HCT116 (cell line): ENCODE data around the gene CCT5. TPM values are rescaled to one million over a fixed set of nuclear protein-coding genes. Genes with fewer than 3 reads are reported as not detected.

Experiments
- ATAC-seq: fragments of 200-7000 bp; cut with Tn5 transposase; 2 replicates; pipeline ENCODE4 v1.9.1; 2020; ENCODE audit warnings: mild to moderate bottlenecking, moderate library complexity
- BruUV-seq: library from RNA; stranded (reverse); fragments of 400-500 nt; replicated peaks from 2 replicates; lab custom pipeline; 2021; lab: Mats Ljungman, UMichigan
- CTCF ChIA-PET: fragments of 300-600 bp; sonication (Branson Sonifier 250); formaldehyde crosslinking; loops from one replicate; lab custom pipeline; 2021; ENCODE audit warnings: antibody characterized with exemption; lab: Charles Lee
- POLR2A ChIA-PET: fragments of 300-600, 350-600 bp; sonication (Branson Sonifier 250); formaldehyde crosslinking; loops from one replicate; lab custom pipeline; 2021; ENCODE audit warnings: antibody characterized with exemption; lab: Charles Lee
- RAD21 ChIA-PET, 2 experiments: fragments of 300-600 bp; sonication (Branson Sonifier 250); formaldehyde crosslinking; loops; one replicate each; lab custom pipeline; 2023; ENCODE audit warnings: low total read pairs in 2 of 2; ENCODE audit not compliant: uncharacterized antibody in 2 of 2, unreplicated experiment in 2 of 2, low non-redundant PET in 1 of 2; lab: Charles Lee
- DNase-seq: peaks from one replicate; pipeline ENCODE4 v3.0.0-alpha.2; 2010; ENCODE audit warnings: low read depth, low spot score
- H2AFZ ChIP-seq: fragments of 200-600 bp; shearing (Covaris generic), sonication (generic); 2 replicates; pipeline ENCODE4 v1.6.1; 2017; ENCODE audit warnings: low read depth, mixed run types, mixed read lengths, antibody characterized with exemption, low read length; ENCODE audit not compliant: poor library complexity, severe bottlenecking
- H3K27ac ChIP-seq: 2 replicates; pipeline ENCODE4 v1.5.1; 2012; ENCODE audit warnings: low read depth, low read length
- H3K27me3 ChIP-seq: fragments of 200-600 bp; sonication (generic); 2 replicates; pipeline ENCODE4 v1.6.1; 2016; ENCODE audit warnings: mixed run types, low read length, mixed read lengths; ENCODE audit not compliant: insufficient read depth
- H3K36me3 ChIP-seq, 2 experiments: fragments of 200-500 bp in 1 of 2; fragments of 200-600 bp in 1 of 2; sonication (Bioruptor generic) in 1 of 2; sonication (generic) in 1 of 2; 2 replicates each; pipeline versions ENCODE4 v1.5.1 to v1.6.1; 2014 to 2016; ENCODE audit warnings: low read length in 2 of 2, inconsistent platforms in 1 of 2, mixed read lengths in 1 of 2, mixed run types in 1 of 2; ENCODE audit not compliant: insufficient read depth in 2 of 2, control insufficient read depth in 1 of 2
- H3K4me1 ChIP-seq, 2 experiments: fragments of 200-600 bp in 1 of 2; sonication (generic) in 1 of 2; 2 replicates each; pipeline versions ENCODE4 v1.5.1 to v1.6.1; 2012 to 2017; ENCODE audit warnings: low read length in 2 of 2, inconsistent platforms in 1 of 2, mild to moderate bottlenecking in 1 of 2, mixed read lengths in 1 of 2, mixed run types in 1 of 2, moderate library complexity in 1 of 2; ENCODE audit not compliant: insufficient read depth in 2 of 2, control insufficient read depth in 1 of 2
- H3K4me2 ChIP-seq: fragments of 200-600 bp; sonication (generic); 2 replicates; pipeline ENCODE4 v1.6.1; 2017; ENCODE audit warnings: mixed run types, low read length, mixed read lengths
- H3K4me3 ChIP-seq, 2 experiments: fragments of 200-600 bp in 1 of 2; sonication (generic) in 1 of 2; replicated peaks in 1 of 2; 2 replicates each; pipeline ENCODE4 v1.5.1; 2011 to 2016; ENCODE audit warnings: low read length in 2 of 2, control low read depth in 1 of 2, low read depth in 1 of 2, mild to moderate bottlenecking in 1 of 2, mixed read lengths in 1 of 2, mixed run types in 1 of 2
- H3K79me2 ChIP-seq: fragments of 200-600 bp; sonication (generic); 2 replicates; pipeline ENCODE4 v1.6.1; 2017; ENCODE audit warnings: mild to moderate bottlenecking, mixed run types, low read length, moderate library complexity, mixed read lengths; ENCODE audit not compliant: insufficient read depth
- H3K9ac ChIP-seq: fragments of 200-600 bp; sonication (generic); 2 replicates; pipeline ENCODE4 v1.6.1; 2016; ENCODE audit warnings: low read length, mixed read lengths
- H3K9me2 ChIP-seq: fragments of 200-600 bp; sonication (generic), shearing (Covaris generic); 2 replicates; pipeline ENCODE4 v1.6.1; 2017; ENCODE audit warnings: mixed run types, mild to moderate bottlenecking, moderate library complexity; ENCODE audit not compliant: insufficient read depth
- H3K9me3 ChIP-seq, 2 experiments: fragments of 200-500 bp in 1 of 2; fragments of 200-600 bp in 1 of 2; sonication (Bioruptor generic) in 1 of 2; sonication (generic) in 1 of 2; 2 replicates each; pipeline ENCODE4 v1.6.1; 2014 to 2017; ENCODE audit warnings: low read length in 2 of 2, mixed read lengths in 2 of 2, inconsistent platforms in 1 of 2, low read depth in 1 of 2, mild to moderate bottlenecking in 1 of 2, mixed run types in 1 of 2, moderate library complexity in 1 of 2; ENCODE audit not compliant: control insufficient read depth in 1 of 2, insufficient read depth in 1 of 2
- H4K20me1 ChIP-seq: fragments of 200-600 bp; sonication (generic), shearing (Covaris generic); 2 replicates; pipeline ENCODE4 v1.6.1; 2017; ENCODE audit warnings: mixed run types, mild to moderate bottlenecking, moderate library complexity; ENCODE audit not compliant: insufficient read depth
- CBX3 ChIP-seq: IDR thresholded peaks from 2 replicates; pipeline ENCODE4 v1.6.1; 2012; ENCODE audit warnings: low read depth
- CEBPB ChIP-seq: IDR thresholded peaks from 2 replicates; pipeline ENCODE4 v1.6.1; 2012; ENCODE audit warnings: low read depth
- EGR1 ChIP-seq: IDR thresholded peaks from 2 replicates; pipeline ENCODE4 v1.6.1; 2012; ENCODE audit warnings: low read depth
- ELF1 ChIP-seq: IDR thresholded peaks from 2 replicates; pipeline ENCODE4 v1.6.1; 2012; ENCODE audit warnings: low read depth, borderline replicate concordance
- EZH2 ChIP-seq: fragments of 200-600 bp; sonication (generic); IDR thresholded peaks from 2 replicates; pipeline ENCODE4 v1.6.1; 2017; ENCODE audit warnings: antibody characterized with exemption, mixed run types
- FOSL1 ChIP-seq: IDR thresholded peaks from 2 replicates; pipeline ENCODE4 v1.6.1; 2012; ENCODE audit warnings: low read depth
- SIN3A ChIP-seq: IDR thresholded peaks from 2 replicates; pipeline ENCODE4 v1.6.1; 2012; ENCODE audit warnings: low read depth
- SP1 ChIP-seq: IDR thresholded peaks from 2 replicates; pipeline ENCODE4 v1.6.1; 2012; ENCODE audit warnings: low read depth
- SRF ChIP-seq: IDR thresholded peaks from 2 replicates; pipeline ENCODE4 v1.6.1; 2012; ENCODE audit warnings: low read depth
- TCF7L2 ChIP-seq: IDR thresholded peaks from 2 replicates; pipeline ENCODE4 v1.7.0; 2011; ENCODE audit warnings: borderline replicate concordance, inconsistent platforms; ENCODE audit not compliant: insufficient read depth, insufficient read length; ENCODE audit errors: extremely low read depth
- ZFX ChIP-seq: fragments of 450-650 bp; IDR thresholded peaks from 2 replicates; pipeline ENCODE4 v1.6.1; 2017
- intact Hi-C: fragments of 100-400 bp; cut with micrococcal nuclease; formaldehyde crosslinking; loops from 2 replicates; pipeline ENCODE4 v1.10.0; 2022
- total RNA-seq: library from RNA; stranded (reverse); gene quantifications from one replicate; pipeline ENCODE4 v1.2.1, GENCODE V29; 2021; ENCODE audit not compliant: unreplicated experiment
- TF ChIP-seq, protein P1 (sequence below): IDR thresholded peaks from 2 replicates; pipeline ENCODE4 v1.6.1; 2012
- TF ChIP-seq, protein P2 (sequence below): IDR thresholded peaks from 2 replicates; pipeline ENCODE4 v1.6.1; 2011; ENCODE audit warnings: mild to moderate bottlenecking, low read length, moderate library complexity; ENCODE audit not compliant: insufficient replicate concordance; ENCODE audit errors: extremely low read depth
- TF ChIP-seq, protein P3 (sequence below): IDR thresholded peaks from 2 replicates; pipeline ENCODE4 v1.6.1; 2012; ENCODE audit warnings: low read depth
- TF ChIP-seq, protein P4 (sequence below): IDR thresholded peaks from 2 replicates; pipeline ENCODE4 v1.6.1; 2012

Gene CCT5
- total RNA-seq, 1 experiment from 2014 or later: 489 TPM

DNA sequence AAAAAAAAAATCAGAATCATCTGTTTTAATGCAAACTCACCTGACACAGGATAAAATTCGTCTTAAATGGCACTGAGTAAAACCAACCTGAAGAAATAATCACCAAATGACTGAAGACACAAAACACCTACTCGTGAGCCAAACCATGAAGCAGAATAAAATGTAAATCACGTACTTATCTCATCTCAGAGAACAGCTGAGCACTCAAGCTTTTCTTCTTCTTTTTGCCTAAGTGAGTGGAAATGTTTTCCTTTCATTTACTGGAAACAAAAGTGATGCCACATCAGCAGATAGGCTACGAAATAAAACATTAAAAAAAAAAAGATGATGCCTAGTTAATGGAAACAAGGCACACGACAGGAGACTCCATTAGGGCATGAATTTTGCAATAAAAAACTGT is 36.8 kb upstream of the CCT5 start:
- Histone ChIP-seq H2AFZ (no peak overlapping the region), H3K4me2 (no peak overlapping the region), H3K79me2 (no peaks in the 10 kb centered on the region), H3K9me3 (no peaks in the 10 kb centered on the region), H3K27ac (no peak overlapping the region), H3K9me2 (no peaks in the 10 kb centered on the region), H3K9ac (no peak overlapping the region), H3K4me1 (no peaks in the 10 kb centered on the region), H3K36me3 (no peaks in the 10 kb centered on the region), H3K4me3 (no peak overlapping the region), H3K27me3 (no peaks in the 10 kb centered on the region), H4K20me1 (no peaks in the 10 kb centered on the region)
- BruUV-seq: no TSS peak
- CTCF ChIA-PET: no interaction called here
- RAD21 ChIA-PET: interaction anchor here in 1 of 2 experiments (0.7 kb wide), 1 partner anchor 492 kb away, joined by 3 read pairs; no protein-coding TSS in a partner anchor
- no peak for ATAC-seq
- TF ChIP-seq SIN3A: no peak
- no peak for TF ChIP-seq CEBPB
- no peak for TF ChIP-seq ZFX
- TF ChIP-seq TCF7L2: no peak
- TF ChIP-seq, protein P1, sequence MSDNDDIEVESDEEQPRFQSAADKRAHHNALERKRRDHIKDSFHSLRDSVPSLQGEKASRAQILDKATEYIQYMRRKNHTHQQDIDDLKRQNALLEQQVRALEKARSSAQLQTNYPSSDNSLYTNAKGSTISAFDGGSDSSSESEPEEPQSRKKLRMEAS: no peak
- TF ChIP-seq, protein P2, sequence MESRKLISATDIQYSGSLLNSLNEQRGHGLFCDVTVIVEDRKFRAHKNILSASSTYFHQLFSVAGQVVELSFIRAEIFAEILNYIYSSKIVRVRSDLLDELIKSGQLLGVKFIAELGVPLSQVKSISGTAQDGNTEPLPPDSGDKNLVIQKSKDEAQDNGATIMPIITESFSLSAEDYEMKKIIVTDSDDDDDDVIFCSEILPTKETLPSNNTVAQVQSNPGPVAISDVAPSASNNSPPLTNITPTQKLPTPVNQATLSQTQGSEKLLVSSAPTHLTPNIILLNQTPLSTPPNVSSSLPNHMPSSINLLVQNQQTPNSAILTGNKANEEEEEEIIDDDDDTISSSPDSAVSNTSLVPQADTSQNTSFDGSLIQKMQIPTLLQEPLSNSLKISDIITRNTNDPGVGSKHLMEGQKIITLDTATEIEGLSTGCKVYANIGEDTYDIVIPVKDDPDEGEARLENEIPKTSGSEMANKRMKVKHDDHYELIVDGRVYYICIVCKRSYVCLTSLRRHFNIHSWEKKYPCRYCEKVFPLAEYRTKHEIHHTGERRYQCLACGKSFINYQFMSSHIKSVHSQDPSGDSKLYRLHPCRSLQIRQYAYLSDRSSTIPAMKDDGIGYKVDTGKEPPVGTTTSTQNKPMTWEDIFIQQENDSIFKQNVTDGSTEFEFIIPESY: no peak
- TF ChIP-seq ELF1: no peak
- no peak for TF ChIP-seq CBX3
- TF ChIP-seq EZH2: no peak
- TF ChIP-seq, protein P3, sequence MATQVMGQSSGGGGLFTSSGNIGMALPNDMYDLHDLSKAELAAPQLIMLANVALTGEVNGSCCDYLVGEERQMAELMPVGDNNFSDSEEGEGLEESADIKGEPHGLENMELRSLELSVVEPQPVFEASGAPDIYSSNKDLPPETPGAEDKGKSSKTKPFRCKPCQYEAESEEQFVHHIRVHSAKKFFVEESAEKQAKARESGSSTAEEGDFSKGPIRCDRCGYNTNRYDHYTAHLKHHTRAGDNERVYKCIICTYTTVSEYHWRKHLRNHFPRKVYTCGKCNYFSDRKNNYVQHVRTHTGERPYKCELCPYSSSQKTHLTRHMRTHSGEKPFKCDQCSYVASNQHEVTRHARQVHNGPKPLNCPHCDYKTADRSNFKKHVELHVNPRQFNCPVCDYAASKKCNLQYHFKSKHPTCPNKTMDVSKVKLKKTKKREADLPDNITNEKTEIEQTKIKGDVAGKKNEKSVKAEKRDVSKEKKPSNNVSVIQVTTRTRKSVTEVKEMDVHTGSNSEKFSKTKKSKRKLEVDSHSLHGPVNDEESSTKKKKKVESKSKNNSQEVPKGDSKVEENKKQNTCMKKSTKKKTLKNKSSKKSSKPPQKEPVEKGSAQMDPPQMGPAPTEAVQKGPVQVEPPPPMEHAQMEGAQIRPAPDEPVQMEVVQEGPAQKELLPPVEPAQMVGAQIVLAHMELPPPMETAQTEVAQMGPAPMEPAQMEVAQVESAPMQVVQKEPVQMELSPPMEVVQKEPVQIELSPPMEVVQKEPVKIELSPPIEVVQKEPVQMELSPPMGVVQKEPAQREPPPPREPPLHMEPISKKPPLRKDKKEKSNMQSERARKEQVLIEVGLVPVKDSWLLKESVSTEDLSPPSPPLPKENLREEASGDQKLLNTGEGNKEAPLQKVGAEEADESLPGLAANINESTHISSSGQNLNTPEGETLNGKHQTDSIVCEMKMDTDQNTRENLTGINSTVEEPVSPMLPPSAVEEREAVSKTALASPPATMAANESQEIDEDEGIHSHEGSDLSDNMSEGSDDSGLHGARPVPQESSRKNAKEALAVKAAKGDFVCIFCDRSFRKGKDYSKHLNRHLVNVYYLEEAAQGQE: no peak
- TF ChIP-seq SRF: no peak
- TF ChIP-seq FOSL1: no peak
- TF ChIP-seq, protein P4, sequence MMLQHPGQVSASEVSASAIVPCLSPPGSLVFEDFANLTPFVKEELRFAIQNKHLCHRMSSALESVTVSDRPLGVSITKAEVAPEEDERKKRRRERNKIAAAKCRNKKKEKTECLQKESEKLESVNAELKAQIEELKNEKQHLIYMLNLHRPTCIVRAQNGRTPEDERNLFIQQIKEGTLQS: no peak
- no peak for TF ChIP-seq EGR1
- TF ChIP-seq SP1: no peak
- DNase-seq: no peak
- intact Hi-C loops: no loop called here
- POLR2A ChIA-PET: no interaction called here
